K562 (cell line): ENCODE data around the gene TXK. TPM values are rescaled to one million over a fixed set of nuclear protein-coding genes. Genes with fewer than 3 reads are reported as not detected.
A peak's percentile ranks its signal among the peaks of the same experiment; 100 is the strongest.

Experiments used
- ATAC-seq: fragments of 200-7000 bp; cut with Tn5 transposase; 3 replicates; pipeline ENCODE4 v1.9.1; 2020; ENCODE audit warnings: moderate library complexity
- BruUV-seq: library from RNA; stranded (reverse); fragments of 400-500 nt; replicated peaks from 2 replicates; lab custom pipeline; 2021; lab: Mats Ljungman, UMichigan
- CTCF ChIA-PET: fragments of 300-600 bp; formaldehyde crosslinking; extraction: SDS; loops from one replicate; lab custom pipeline; 2021; ENCODE audit warnings: low intra/inter-chr PET ratio; lab: Yijun Ruan, JAX
- POLR2A ChIA-PET: fragments of 300-600, 350-650 bp; sonication (Branson Sonifier 250); formaldehyde crosslinking; extraction: SDS; loops from one replicate; lab custom pipeline; 2021; ENCODE audit warnings: antibody characterized with exemption, inconsistent platforms; lab: Yijun Ruan, JAX
- DNase-seq, 4 experiments: peaks; one replicate each; pipeline versions ENCODE4 v3.0.0 to v3.0.0-alpha.2; 2011 to 2018; ENCODE audit warnings: low spot score in 3 of 4, mixed read lengths in 3 of 4; ENCODE audit errors: extremely low read depth in 1 of 4
- FAIRE-seq: peaks from 2 replicates; lab custom pipeline; 2011; peaks lifted over from hg19 to GRCh38; lab: Jason Lieb, UNC
- H2AFZ ChIP-seq: 2 replicates; pipeline ENCODE4 v1.6.0; 2011; ENCODE audit warnings: low read depth, low read length, control low read depth, inconsistent platforms
- H3K27ac ChIP-seq: fragments of 200-600 bp; 3 replicates; pipeline ENCODE4 v1.8.0; 2011; ENCODE audit warnings: low read depth, mild to moderate bottlenecking, control low read depth, inconsistent platforms, low read length, moderate library complexity, mixed read lengths; ENCODE audit errors: extremely low read depth
- H3K27me3 ChIP-seq, 2 experiments: fragments of 300-600 bp in 1 of 2; 2 replicates in 1 of 2; 3 replicates in 1 of 2; pipeline versions ENCODE4 v1.6.0 to v1.8.0; 2011; ENCODE audit warnings: inconsistent platforms in 2 of 2, low read length in 2 of 2, mild to moderate bottlenecking in 1 of 2, mixed read lengths in 1 of 2, moderate library complexity in 1 of 2; ENCODE audit not compliant: control insufficient read depth in 2 of 2, insufficient read depth in 2 of 2
- H3K36me3 ChIP-seq: fragments of 300-600 bp; 3 replicates; pipeline ENCODE4 v1.8.0; 2011; ENCODE audit warnings: mild to moderate bottlenecking, low read length, inconsistent platforms; ENCODE audit not compliant: control insufficient read depth, insufficient read depth
- H3K4me1 ChIP-seq, 2 experiments: fragments of 200-600 bp in 1 of 2; replicated peaks in 1 of 2; 2 replicates in 1 of 2; 3 replicates in 1 of 2; pipeline versions ENCODE4 v1.5.1 to v1.8.0; 2011; ENCODE audit warnings: inconsistent platforms in 2 of 2, low read length in 2 of 2, mild to moderate bottlenecking in 1 of 2, mixed read lengths in 1 of 2, moderate library complexity in 1 of 2; ENCODE audit not compliant: control insufficient read depth in 2 of 2, insufficient read depth in 2 of 2
- H3K4me2 ChIP-seq: 2 replicates; pipeline ENCODE4 v1.6.1; 2011; ENCODE audit warnings: low read length, control low read depth, inconsistent platforms, mixed read lengths; ENCODE audit not compliant: insufficient read depth
- H3K4me3 ChIP-seq: fragments of 200-600 bp; sonication (generic), shearing (Covaris generic); 2 replicates; pipeline ENCODE4 v1.5.1; 2016; ENCODE audit warnings: control low read depth, inconsistent platforms
- H3K79me2 ChIP-seq: fragments of 200-600 bp; 3 replicates; pipeline ENCODE4 v1.8.0; 2011; ENCODE audit warnings: low read length, inconsistent platforms; ENCODE audit not compliant: control insufficient read depth, insufficient read depth
- H3K9ac ChIP-seq, 2 experiments: 2 replicates each; pipeline versions ENCODE4 v1.6.0 to v1.6.1; 2011; ENCODE audit warnings: low read depth in 2 of 2, low read length in 2 of 2, control low read depth in 1 of 2, inconsistent platforms in 1 of 2, mild to moderate bottlenecking in 1 of 2, mixed read lengths in 1 of 2; ENCODE audit not compliant: insufficient read depth in 1 of 2
- H3K9me1 ChIP-seq: one replicate; pipeline ENCODE4 v1.6.0; 2011; ENCODE audit warnings: inconsistent platforms, mild to moderate bottlenecking, low read length, moderate library complexity; ENCODE audit not compliant: control insufficient read depth, insufficient read depth
- H3K9me3 ChIP-seq: replicated peaks from 2 replicates; pipeline ENCODE4 v1.5.1; 2011; ENCODE audit warnings: low read depth, low read length, inconsistent platforms; ENCODE audit not compliant: control insufficient read depth, insufficient read depth
- H4K20me1 ChIP-seq: replicated peaks from 2 replicates; pipeline ENCODE4 v1.6.1; 2011; ENCODE audit warnings: low read length, inconsistent platforms, mixed read lengths; ENCODE audit not compliant: control insufficient read depth, insufficient read depth
- ARID1B ChIP-seq: fragments of 450-650 bp; IDR thresholded peaks from 2 replicates; pipeline ENCODE4 v1.6.1; 2016; ENCODE audit warnings: antibody characterized with exemption, mild to moderate bottlenecking, inconsistent platforms
- C11orf30 ChIP-seq: fragments of 450-650 bp; IDR thresholded peaks from 2 replicates; pipeline ENCODE4 v1.6.1; 2016; ENCODE audit warnings: low read depth, mild to moderate bottlenecking
- CBFA2T3 ChIP-seq: fragments of 450-650 bp; IDR thresholded peaks from 2 replicates; pipeline ENCODE4 v1.6.1; 2017
- CTBP1 ChIP-seq: fragments of 450-650 bp; IDR thresholded peaks from 2 replicates; pipeline ENCODE4 v1.6.1; 2016; ENCODE audit warnings: borderline replicate concordance
- DPF2 ChIP-seq: fragments of 450-650 bp; IDR thresholded peaks from 2 replicates; pipeline ENCODE4 v1.6.1; 2016
- E2F5 ChIP-seq: sonication (generic); formaldehyde crosslinking; IDR thresholded peaks from 2 replicates; pipeline ENCODE4 v1.8.0; 2022; ENCODE audit warnings: mild to moderate bottlenecking, missing genetic modification reagents
- FOSL1 ChIP-seq: fragments of 200-800 bp; sonication (Bioruptor generic); conservative IDR thresholded peaks from 2 replicates; pipeline ENCODE4 v1.6.1; 2016; ENCODE audit warnings: missing genetic modification characterization, missing compliant biosample characterization
- FOXK2 ChIP-seq, 2 experiments: fragments of 450-650 bp; IDR thresholded peaks in 1 of 2; conservative IDR thresholded peaks in 1 of 2; 2 replicates each; pipeline ENCODE4 v1.6.1; 2016; ENCODE audit warnings: low read depth in 2 of 2, mild to moderate bottlenecking in 1 of 2
- ILF3 ChIP-seq: fragments of 450-650 bp; IDR thresholded peaks from 2 replicates; pipeline ENCODE4 v1.6.1; 2018; ENCODE audit warnings: antibody characterized with exemption, mild to moderate bottlenecking, moderate library complexity, borderline replicate concordance
- JUND ChIP-seq, 2 experiments: IDR thresholded peaks; 2 replicates in 1 of 2; 3 replicates in 1 of 2; pipeline ENCODE4 v1.6.1; 2011; ENCODE audit warnings: borderline replicate concordance in 2 of 2, low read depth in 2 of 2, low read length in 2 of 2, improper control_type of control experiment in 1 of 2, missing biosample characterization in 1 of 2, missing genetic modification characterization in 1 of 2, missing genetic modification reagents in 1 of 2
- KDM5B ChIP-seq: fragments of 200-600 bp; sonication (generic); IDR thresholded peaks from 2 replicates; pipeline ENCODE4 v1.6.1; 2012; ENCODE audit warnings: low read depth, mild to moderate bottlenecking, moderate library complexity, low read length, control low read depth, inconsistent platforms; ENCODE audit not compliant: insufficient replicate concordance
- MAFG ChIP-seq: fragments of 450-650 bp; conservative IDR thresholded peaks from 2 replicates; pipeline ENCODE4 v1.6.1; 2016; ENCODE audit warnings: missing genetic modification characterization, missing compliant biosample characterization
- NR0B1 ChIP-seq: fragments of 450-650 bp; IDR thresholded peaks from one replicate; pipeline ENCODE4 v1.6.1; 2018; ENCODE audit warnings: mild to moderate bottlenecking, moderate library complexity; ENCODE audit not compliant: partially characterized antibody
- SNIP1 ChIP-seq: fragments of 450-650 bp; IDR thresholded peaks from 2 replicates; pipeline ENCODE4 v1.7.1; 2017; ENCODE audit warnings: low read depth, mild to moderate bottlenecking
- TEAD2 ChIP-seq: fragments of 450-650 bp; IDR thresholded peaks from 2 replicates; pipeline ENCODE4 v1.6.1; 2016; ENCODE audit warnings: missing genetic modification characterization, control low read depth, missing compliant biosample characterization
- ZEB2 ChIP-seq: fragments of 450-650 bp; IDR thresholded peaks from 2 replicates; pipeline ENCODE4 v1.6.1; 2016
- ZNF316 ChIP-seq: fragments of 450-650 bp; IDR thresholded peaks from 2 replicates; pipeline ENCODE4 v1.6.1; 2016
- WGBS: fragments of 100-300 bp; shearing (Covaris generic); methylation state at CpG from one replicate; pipeline ENCODE4 v1.1.6; 2016; ENCODE audit warnings: low coverage, mixed read lengths; ENCODE audit not compliant: insufficient coverage; ENCODE audit errors: missing lambda C conversion rate; 5-methylcytosine and 5-hydroxymethylcytosine counted together
- in situ Hi-C: fragments of 300-500 bp; cut with MboI; formaldehyde crosslinking; loops from 4 replicates; pipeline ENCODE4 v1.15.0; 2018; ENCODE audit warnings: inconsistent platforms, mixed read lengths
- intact Hi-C: fragments of 100-400 bp; cut with micrococcal nuclease; formaldehyde crosslinking; loops from 2 replicates; pipeline ENCODE4 v1.14.2; 2022
- polyA plus RNA-seq, 8 experiments: library from polyadenylated mRNA; depleted of rRNA in 4 of 8; stranded (reverse) in 5 of 8; unstranded in 3 of 8; fragments of >200 nt; fragmentation: Nextera tagmentation in 2 of 8; fragmentation: Illumina TruSeq in 1 of 8; extraction: Ambion mirVana in 2 of 8; extraction: Trizol in 1 of 8; gene quantifications; 2 replicates each; pipeline versions ENCODE4 v1.2.1 to v1.2.3, GENCODE V29; 2011 to 2014; ENCODE audit warnings: inconsistent platforms in 1 of 8, missing spikeins in 1 of 8
- total RNA-seq, 7 experiments: library from RNA; depleted of rRNA in 6 of 7; stranded (reverse); fragments of >200 nt in 6 of 7; fragmentation: Illumina TruSeq in 2 of 7; extraction: Trizol in 2 of 7; gene quantifications; 2 replicates each; pipeline versions ENCODE4 v1.2.1 to v1.2.3, GENCODE V29; 2011 to 2021; ENCODE audit warnings: low replicate concordance in 1 of 7

Gene TXK
- total and polyA plus RNA-seq, 9 of the 15 experiments (the other 6 are each of a cell fraction or from before 2014, with no cell fraction given), result 0.24 to 1.1 (median 0.45) TPM; not detected in 1

- WGBS, result 21% methylated on average over 2 of the region's 2 CpGs
- Histone ChIP-seq H3K9me1 (no peaks in the 10 kb centered on the region), H3K79me2 (no peaks in the 10 kb centered on the region), H3K36me3 (no peaks in the 10 kb centered on the region), H3K27ac (no peak overlapping the region), H4K20me1 (no peaks in the 10 kb centered on the region), H3K4me2 (no peak overlapping the region), H2AFZ (no peak overlapping the region), H3K27me3 (no peaks in the 10 kb centered on the region), H3K4me1 (no peaks in the 10 kb centered on the region; a peak in 2 of 5 replicates), H3K9me3 (no peaks in the 10 kb centered on the region), H3K4me3 (no peak overlapping the region), H3K9ac (no peak overlapping the region)
- intact Hi-C loops (loop anchor here (10.0 kb wide), 2 partner anchors 324 to 364 kb away; partner anchors contain the start of gene SLC10A4), in situ Hi-C loops (no loop called here)
- CTCF ChIA-PET, result no interaction called here
- DNase-seq (no peak), ATAC-seq (no peak), FAIRE-seq (no peak)
- TF ChIP-seq MAFG (tag), result peak; percentile 45; the same call in 1 of the 2 replicates
- TF ChIP-seq SNIP1, result no peak
- peak; percentile 62; the same call in 1 of the 2 replicates for TF ChIP-seq ZEB2
- TF ChIP-seq FOXK2 (conservative IDR thresholded peaks at IDR 0.05 in 1 of 2, IDR thresholded peaks at IDR 0.05 in 1 of 2; ENCODE audit: low read depth in 2 of 2), result 0 out of 4 replicates have a peak, but pooled peaks of 1 of the 2 experiments have one; percentile 25
- TF ChIP-seq CTBP1, result peak; percentile 59
- no peak for TF ChIP-seq E2F5 (CRISPR knock-in tag)
- peak; percentile 45; the same call in 1 of the 2 replicates for TF ChIP-seq ARID1B
- peak; percentile 45 for TF ChIP-seq FOSL1 (tag)
- peak; percentile 68 for TF ChIP-seq C11orf30
- TF ChIP-seq CBFA2T3, result peak; percentile 10; the same call in 1 of the 2 replicates
- 0 out of 2 replicates have a peak, but pooled peaks have one; percentile 19 for TF ChIP-seq DPF2
- TF ChIP-seq KDM5B, result no peak
- TF ChIP-seq TEAD2 (tag), result no peak
- TF ChIP-seq JUND (IDR thresholded peaks at IDR 0.05; ENCODE audit: borderline replicate concordance, low read depth, low read length), result 0 out of 2 replicates have a peak, but pooled peaks have one; percentile 14
- no peak; the same call in 2 of the 3 replicates for TF ChIP-seq JUND (tag; IDR thresholded peaks at IDR 0.05; ENCODE audit: borderline replicate concordance, low read depth, low read length)
- TF ChIP-seq ZNF316, result peak; percentile 78
- TF ChIP-seq NR0B1, result no peak
- TF ChIP-seq ILF3, result no peak
- BruUV-seq, result no TSS peak
- POLR2A ChIA-PET, result no interaction called here
These were observed 12.9 kb downstream of the TXK start for GRCh38 chr4:48121180-48121579.
